ENCODE measurements around the gene A4GALT.
A peak's percentile ranks its signal among the peaks of the same experiment; 100 is the strongest.
"Not testable (repeated sequence)": the region's sequence is repeated elsewhere in the genome, so short reads cannot be mapped to it uniquely, and the experiment has no call there.

Gene A4GALT

GRCh38 chr22:42734406-42734805, 13.7 kb upstream of the A4GALT start:
- DNase-seq, result no peak

- DNase-seq, result not testable (repeated sequence)
Observed at GRCh38 chr22:42733394-42733793, 12.7 kb upstream of the A4GALT start.

- DNase-seq, result no peak
Observed at GRCh38 chr22:42732081-42732480, 11.4 kb upstream of the A4GALT start.

- no peak for DNase-seq
Observed at GRCh38 chr22:42726811-42727210, 6.1 kb upstream of the A4GALT start.

- DNase-seq, result no peak
Observed at GRCh38 chr22:42725606-42726355, 5.1 kb upstream of the A4GALT start.

- no peak for DNase-seq
Observed at GRCh38 chr22:42724062-42724461, 3.4 kb upstream of the A4GALT start.

GRCh38 chr22:42721045-42721434, 370 bp upstream of the A4GALT start:
- no peak for DNase-seq

- DNase-seq, result no peak
Observed at GRCh38 chr22:42719656-42720262, 911 bp downstream of the A4GALT start.

GRCh38 chr22:42719133-42719532, 1.5 kb downstream of the A4GALT start:
- no peak for DNase-seq

GRCh38 chr22:42717197-42717928, 3.3 kb downstream of the A4GALT start:
- DNase-seq, result peak; percentile 22 to 44

- DNase-seq, result peak; percentile 28 to 44
Observed at GRCh38 chr22:42716649-42717127, 4.0 kb downstream of the A4GALT start.

- DNase-seq, result no peak
Observed at GRCh38 chr22:42716221-42716620, 4.4 kb downstream of the A4GALT start.

GRCh38 chr22:42714768-42715390, 5.8 kb downstream of the A4GALT start:
- DNase-seq, result no peak

- no peak for DNase-seq
Observed at GRCh38 chr22:42714308-42714707, 6.4 kb downstream of the A4GALT start.

GRCh38 chr22:42711895-42712837, 8.5 kb downstream of the A4GALT start:
- DNase-seq, result no peak

GRCh38 chr22:42711281-42711731, 9.4 kb downstream of the A4GALT start:
- no peak for DNase-seq

GRCh38 chr22:42708417-42708816, 12.3 kb downstream of the A4GALT start:
- DNase-seq, result no peak

GRCh38 chr22:42707496-42707895, 13.2 kb downstream of the A4GALT start:
- no peak for DNase-seq

- no peak for DNase-seq
Observed at GRCh38 chr22:42704896-42705295, 15.8 kb downstream of the A4GALT start.

- no peak for DNase-seq
Observed at GRCh38 chr22:42702675-42703074, 18.0 kb downstream of the A4GALT start.

- DNase-seq, result no peak
Observed at GRCh38 chr22:42701694-42702093, 19.0 kb downstream of the A4GALT start.

GRCh38 chr22:42700901-42701300, 19.8 kb downstream of the A4GALT start:
- DNase-seq, result no peak
